Caco-2 (cell line): ENCODE data around the gene LEKR1. TPM values are rescaled to one million over a fixed set of nuclear protein-coding genes. Genes with fewer than 3 reads are reported as not detected.

ENCODE experiments used
- BruUV-seq: library from RNA; stranded (reverse); fragments of 400-500 nt; replicated peaks from 2 replicates; lab custom pipeline; 2021; lab: Mats Ljungman, UMichigan
- CTCF ChIA-PET: fragments of 300-600 bp; sonication (Branson Sonifier 250); formaldehyde crosslinking; loops from one replicate; lab custom pipeline; 2022; ENCODE audit warnings: antibody characterized with exemption; lab: Charles Lee
- POLR2A ChIA-PET: fragments of 300-600 bp; sonication (Branson Sonifier 250); formaldehyde crosslinking; loops from one replicate; lab custom pipeline; 2022; ENCODE audit warnings: antibody characterized with exemption; lab: Charles Lee
- DNase-seq, 2 experiments: peaks; one replicate each; pipeline versions ENCODE4 v3.0.0 to v3.0.0-alpha.2; 2020 to 2022
- H3K27me3 ChIP-seq: replicated peaks from 2 replicates; pipeline ENCODE4 v1.6.0; 2011; ENCODE audit warnings: low read length; ENCODE audit not compliant: control insufficient read depth, insufficient read depth
- H3K36me3 ChIP-seq: 2 replicates; pipeline ENCODE4 v1.5.1; 2011; ENCODE audit warnings: low read length; ENCODE audit not compliant: control insufficient read depth, insufficient read depth
- H3K4me1 ChIP-seq: fragments of 250-450 bp; sonication (Bioruptor Pico); 2 replicates; pipeline ENCODE4 v1.5.1; 2020; ENCODE audit warnings: mild to moderate bottlenecking
- H3K4me3 ChIP-seq: 2 replicates; pipeline ENCODE4 v1.5.1; 2011; ENCODE audit warnings: low read depth, mild to moderate bottlenecking, control low read depth, low read length
- H3K9me3 ChIP-seq: fragments of 250-450 bp; sonication (Bioruptor Pico); 2 replicates; pipeline ENCODE4 v1.5.1; 2020; ENCODE audit warnings: mild to moderate bottlenecking, moderate library complexity
- H3K27ac Mint-ChIP-seq: one replicate; pipeline ENCODE4 v1.8.0; 2022; ENCODE audit warnings: mixed read lengths; ENCODE audit not compliant: unreplicated experiment
- H3K27me3 Mint-ChIP-seq: one replicate; pipeline ENCODE4 v1.8.0; 2022; ENCODE audit warnings: mixed read lengths; ENCODE audit not compliant: insufficient read depth, unreplicated experiment
- H3K36me3 Mint-ChIP-seq: one replicate; pipeline ENCODE4 v1.8.0; 2022; ENCODE audit warnings: mild to moderate bottlenecking, mixed read lengths; ENCODE audit not compliant: insufficient read depth, unreplicated experiment
- H3K4me1 Mint-ChIP-seq: one replicate; pipeline ENCODE4 v1.8.0; 2022; ENCODE audit warnings: low read depth, mixed read lengths; ENCODE audit not compliant: unreplicated experiment
- H3K4me3 Mint-ChIP-seq: one replicate; pipeline ENCODE4 v1.8.0; 2022; ENCODE audit warnings: mild to moderate bottlenecking, moderate library complexity, mixed read lengths; ENCODE audit not compliant: unreplicated experiment
- H3K9me3 Mint-ChIP-seq: one replicate; pipeline ENCODE4 v1.8.0; 2022; ENCODE audit warnings: mixed read lengths; ENCODE audit not compliant: unreplicated experiment
- CTCF ChIP-seq, 2 experiments: fragments of 200-600 bp in 1 of 2; IDR thresholded peaks; 1 replicate in 1 of 2; 2 replicates in 1 of 2; pipeline versions ENCODE4 v1.5.1 to v1.8.0; 2011 to 2022; ENCODE audit warnings: antibody characterized with exemption in 1 of 2, control low read depth in 1 of 2, inconsistent platforms in 1 of 2, low read depth in 1 of 2, low read length in 1 of 2, mild to moderate bottlenecking in 1 of 2, moderate library complexity in 1 of 2; ENCODE audit not compliant: insufficient read depth in 1 of 2, severe bottlenecking in 1 of 2, unreplicated experiment in 1 of 2
- intact Hi-C: fragments of 100-400 bp; cut with micrococcal nuclease; formaldehyde crosslinking; loops from one replicate; pipeline ENCODE4 v1.10.0; 2022; ENCODE audit not compliant: unreplicated experiment
- total RNA-seq: library from RNA; stranded (reverse); gene quantifications from 2 replicates; pipeline ENCODE4 v1.2.3, GENCODE V29; 2022

The LEKR1 gene
- total RNA-seq, 1 experiment from 2014 or later, result 1.6 TPM

GRCh38 chr3:156975721-156976120 is 149.6 kb downstream of the LEKR1 start:
- DNase-seq, result no peak
- H3K36me3 ChIP-seq, result no peaks in the 10 kb centered on the region
- Mint-ChIP-seq H3K4me1 (peaks cover 7% of the 10 kb centered on the region), H3K4me3 (no peak overlapping the region), H3K9me3 (no peaks in the 10 kb centered on the region), H3K27me3 (no peaks in the 10 kb centered on the region), H3K27ac (no peak overlapping the region), H3K36me3 (no peaks in the 10 kb centered on the region)
- ChIA-PET POLR2A (no interaction called here), CTCF (no interaction called here)
- H3K4me3 ChIP-seq, result no peak overlapping the region
- H3K9me3 ChIP-seq, result no peaks in the 10 kb centered on the region
- no peaks in the 10 kb centered on the region for H3K27me3 ChIP-seq
- intact Hi-C loops, result no loop called here
- H3K4me1 ChIP-seq, result no peaks in the 10 kb centered on the region
- TF ChIP-seq CTCF (IDR thresholded peaks at IDR 0.05; ENCODE audit: insufficient read depth in 1 of 2, low read depth in 1 of 2, low read length in 1 of 2, severe bottlenecking in 1 of 2, unreplicated experiment in 1 of 2), result no peak
- BruUV-seq, result no TSS peak

GRCh38 chr3:156976933-156977332 is 150.8 kb downstream of the LEKR1 start:
- intact Hi-C loops, result no loop called here
- ChIA-PET POLR2A (no interaction called here), CTCF (no interaction called here)
- Mint-ChIP-seq H3K4me1 (peaks cover 7% of the 10 kb centered on the region), H3K9me3 (no peaks in the 10 kb centered on the region), H3K27ac (no peak overlapping the region), H3K4me3 (no peak overlapping the region), H3K36me3 (no peaks in the 10 kb centered on the region), H3K27me3 (no peaks in the 10 kb centered on the region)
- Histone ChIP-seq H3K4me1 (no peaks in the 10 kb centered on the region), H3K27me3 (no peaks in the 10 kb centered on the region), H3K36me3 (no peaks in the 10 kb centered on the region), H3K9me3 (no peaks in the 10 kb centered on the region), H3K4me3 (no peak overlapping the region)
- TF ChIP-seq CTCF (IDR thresholded peaks at IDR 0.05; ENCODE audit: insufficient read depth in 1 of 2, low read depth in 1 of 2, low read length in 1 of 2, severe bottlenecking in 1 of 2, unreplicated experiment in 1 of 2), result no peak
- DNase-seq, result no peak
- no TSS peak for BruUV-seq

GRCh38 chr3:156978481-156978961 is 152.4 kb downstream of the LEKR1 start:
- H3K9me3 Mint-ChIP-seq, result no peaks in the 10 kb centered on the region
- no peak overlapping the region for H3K4me3 ChIP-seq
- peaks cover 7% of the 10 kb centered on the region for H3K4me1 Mint-ChIP-seq
- intact Hi-C loops, result no loop called here
- POLR2A ChIA-PET, result no interaction called here
- no peaks in the 10 kb centered on the region for H3K4me1 ChIP-seq
- TF ChIP-seq CTCF (IDR thresholded peaks at IDR 0.05; ENCODE audit: insufficient read depth in 1 of 2, low read depth in 1 of 2, low read length in 1 of 2, severe bottlenecking in 1 of 2, unreplicated experiment in 1 of 2), result no peak
- no peak overlapping the region for H3K4me3 Mint-ChIP-seq
- no peaks in the 10 kb centered on the region for H3K27me3 ChIP-seq
- H3K36me3 ChIP-seq, result no peaks in the 10 kb centered on the region
- H3K36me3 Mint-ChIP-seq, result no peaks in the 10 kb centered on the region
- no peaks in the 10 kb centered on the region for H3K27me3 Mint-ChIP-seq
- DNase-seq, result no peak
- no peak overlapping the region for H3K27ac Mint-ChIP-seq
- CTCF ChIA-PET, result no interaction called here
- BruUV-seq, result no TSS peak
- H3K9me3 ChIP-seq, result no peaks in the 10 kb centered on the region
